Mammary epithelial cell (primary cell): Measurements from ENCODE around the gene BDKRB1.

Experiments used
- EZH2 ChIP-seq: IDR thresholded peaks from 2 replicates; pipeline ENCODE4 v1.6.1; 2012; ENCODE audit warnings: low read length, inconsistent platforms, borderline replicate concordance
- TF ChIP-seq, protein P1 (sequence below), 2 donors: IDR thresholded peaks in 1 of 2; conservative IDR thresholded peaks in 1 of 2; 2 replicates each; pipeline ENCODE4 v1.5.1; 2011 to 2012; ENCODE audit warnings: inconsistent platforms in 2 of 2, low read length in 2 of 2, mild to moderate bottlenecking in 2 of 2, control low read depth in 1 of 2, low read depth in 1 of 2; ENCODE audit not compliant: insufficient read depth in 1 of 2; ENCODE audit errors: extremely low read depth in 1 of 2

DNA sequence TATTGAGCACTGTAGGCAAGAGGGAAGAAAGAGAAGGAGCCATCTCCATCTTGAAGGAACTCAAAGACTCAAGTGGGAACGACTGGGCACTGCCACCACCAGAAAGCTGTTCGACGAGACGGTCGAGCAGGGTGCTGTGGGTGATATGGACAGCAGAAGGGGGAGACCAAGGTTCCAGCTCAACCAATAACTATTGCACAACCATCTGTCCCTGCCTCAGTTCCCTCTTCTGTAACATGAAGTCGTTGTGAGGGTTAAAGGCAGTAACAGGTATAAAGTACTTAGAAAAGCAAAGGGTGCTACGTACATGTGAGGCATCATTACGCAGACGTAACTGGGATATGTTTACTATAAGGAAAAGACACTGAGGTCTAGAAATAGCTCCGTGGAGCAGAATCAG lies 13.9 kb upstream of the BDKRB1 start:
- TF ChIP-seq, protein P1, sequence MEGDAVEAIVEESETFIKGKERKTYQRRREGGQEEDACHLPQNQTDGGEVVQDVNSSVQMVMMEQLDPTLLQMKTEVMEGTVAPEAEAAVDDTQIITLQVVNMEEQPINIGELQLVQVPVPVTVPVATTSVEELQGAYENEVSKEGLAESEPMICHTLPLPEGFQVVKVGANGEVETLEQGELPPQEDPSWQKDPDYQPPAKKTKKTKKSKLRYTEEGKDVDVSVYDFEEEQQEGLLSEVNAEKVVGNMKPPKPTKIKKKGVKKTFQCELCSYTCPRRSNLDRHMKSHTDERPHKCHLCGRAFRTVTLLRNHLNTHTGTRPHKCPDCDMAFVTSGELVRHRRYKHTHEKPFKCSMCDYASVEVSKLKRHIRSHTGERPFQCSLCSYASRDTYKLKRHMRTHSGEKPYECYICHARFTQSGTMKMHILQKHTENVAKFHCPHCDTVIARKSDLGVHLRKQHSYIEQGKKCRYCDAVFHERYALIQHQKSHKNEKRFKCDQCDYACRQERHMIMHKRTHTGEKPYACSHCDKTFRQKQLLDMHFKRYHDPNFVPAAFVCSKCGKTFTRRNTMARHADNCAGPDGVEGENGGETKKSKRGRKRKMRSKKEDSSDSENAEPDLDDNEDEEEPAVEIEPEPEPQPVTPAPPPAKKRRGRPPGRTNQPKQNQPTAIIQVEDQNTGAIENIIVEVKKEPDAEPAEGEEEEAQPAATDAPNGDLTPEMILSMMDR (conservative IDR thresholded peaks at IDR 0.05 in 1 of 2, IDR thresholded peaks at IDR 0.05 in 1 of 2; ENCODE audit: extremely low read depth in 1 of 2, insufficient read depth in 1 of 2, low read depth in 1 of 2, low read length in 2 of 2) = no peak
- TF ChIP-seq EZH2 = no peak
